GM10847 (cell line): Measurements from ENCODE around the gene KCNJ3.

ENCODE experiments used
- POLR2A ChIP-seq: IDR thresholded peaks from 2 replicates; pipeline ENCODE4 v1.6.1; 2011; ENCODE audit not compliant: insufficient read length; ENCODE audit errors: extremely low read depth

Gene KCNJ3, protein sequence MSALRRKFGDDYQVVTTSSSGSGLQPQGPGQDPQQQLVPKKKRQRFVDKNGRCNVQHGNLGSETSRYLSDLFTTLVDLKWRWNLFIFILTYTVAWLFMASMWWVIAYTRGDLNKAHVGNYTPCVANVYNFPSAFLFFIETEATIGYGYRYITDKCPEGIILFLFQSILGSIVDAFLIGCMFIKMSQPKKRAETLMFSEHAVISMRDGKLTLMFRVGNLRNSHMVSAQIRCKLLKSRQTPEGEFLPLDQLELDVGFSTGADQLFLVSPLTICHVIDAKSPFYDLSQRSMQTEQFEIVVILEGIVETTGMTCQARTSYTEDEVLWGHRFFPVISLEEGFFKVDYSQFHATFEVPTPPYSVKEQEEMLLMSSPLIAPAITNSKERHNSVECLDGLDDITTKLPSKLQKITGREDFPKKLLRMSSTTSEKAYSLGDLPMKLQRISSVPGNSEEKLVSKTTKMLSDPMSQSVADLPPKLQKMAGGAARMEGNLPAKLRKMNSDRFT

DNA sequence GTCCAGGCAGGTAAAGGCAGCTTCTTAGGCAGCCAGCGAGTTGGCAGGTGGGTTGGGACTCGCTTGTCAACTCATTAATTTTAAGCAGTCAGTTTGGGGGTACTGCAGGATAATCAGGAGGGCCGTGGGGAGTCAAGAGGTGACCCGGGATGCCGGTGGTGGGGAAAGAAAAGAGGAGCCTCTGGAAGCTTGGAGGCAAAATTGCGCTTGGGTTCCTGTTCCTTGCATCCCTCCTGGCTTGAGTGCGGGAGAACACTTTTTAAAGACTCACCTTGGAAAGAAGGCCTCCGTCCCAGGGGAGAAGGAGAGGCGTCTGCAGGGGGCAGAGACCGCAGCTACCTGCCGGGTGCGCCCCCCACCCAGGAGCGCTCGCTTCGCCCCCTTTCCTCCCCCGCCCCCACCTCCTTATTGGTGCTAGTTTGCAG is at the start of gene KCNJ3:
Gene KCNJ3, plus strand, starts transcription at position 400 of the 425 bp plus-strand sequence. CDS start 81 bp downstream, outside the sequence.
- no peak for TF ChIP-seq POLR2A

DNA sequence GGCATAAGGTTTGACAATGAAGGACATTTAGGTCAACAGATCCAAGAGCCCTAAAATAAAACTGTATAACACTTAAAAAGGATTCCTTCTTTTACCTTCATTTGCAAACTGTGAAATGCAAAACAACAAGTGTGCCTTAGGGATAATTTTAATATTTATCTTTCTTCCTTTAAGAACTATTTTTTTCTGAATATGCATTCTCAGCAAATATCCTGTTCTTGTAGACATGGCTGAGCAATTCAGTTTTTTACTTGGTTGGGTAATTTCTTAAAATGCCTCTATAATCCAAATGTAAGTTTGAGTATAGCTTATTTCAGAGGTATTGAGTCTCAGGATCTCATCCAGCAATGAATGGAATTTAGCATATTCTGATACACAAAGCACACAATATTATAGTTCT is 43.0 kb upstream of the KCNJ3 start:
- TF ChIP-seq POLR2A: no peak

DNA sequence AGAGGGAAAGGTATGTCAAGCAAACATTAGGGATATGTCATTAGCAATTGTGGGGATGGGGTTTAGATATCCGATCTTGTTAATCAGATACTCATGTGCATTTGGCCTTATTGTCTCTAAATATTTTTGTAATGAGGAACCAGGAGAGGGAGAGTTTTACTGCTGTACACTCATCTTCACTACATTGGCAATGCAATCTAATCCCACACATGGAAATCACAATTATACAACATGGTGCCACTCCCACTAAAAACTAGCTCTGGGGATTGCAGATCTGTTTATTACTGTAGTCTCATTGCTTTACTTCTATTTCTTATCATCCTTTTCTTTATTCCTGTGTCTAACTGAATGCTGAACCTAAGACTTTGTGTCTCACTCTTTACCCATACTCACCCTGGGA is 39.6 kb upstream of the KCNJ3 start:
- TF ChIP-seq POLR2A: no peak

DNA sequence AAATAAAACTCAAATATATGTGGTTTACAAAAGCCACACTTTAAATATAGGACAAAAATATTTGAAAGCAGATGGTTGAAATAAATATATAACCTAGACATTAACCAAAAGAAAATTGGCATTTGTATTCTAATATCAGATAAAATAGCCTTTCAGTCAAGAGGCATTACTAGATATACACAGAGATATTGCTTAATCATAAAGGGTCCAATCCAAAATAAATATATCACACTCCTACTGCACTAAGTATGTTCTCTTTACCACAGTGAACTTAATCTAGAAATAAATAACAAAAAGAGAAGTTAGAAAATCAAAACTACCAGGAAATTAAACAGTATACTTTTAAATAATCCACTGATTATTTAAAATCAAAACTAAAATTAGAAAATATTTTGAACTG is 34.2 kb upstream of the KCNJ3 start:
- TF ChIP-seq POLR2A: no peak

DNA sequence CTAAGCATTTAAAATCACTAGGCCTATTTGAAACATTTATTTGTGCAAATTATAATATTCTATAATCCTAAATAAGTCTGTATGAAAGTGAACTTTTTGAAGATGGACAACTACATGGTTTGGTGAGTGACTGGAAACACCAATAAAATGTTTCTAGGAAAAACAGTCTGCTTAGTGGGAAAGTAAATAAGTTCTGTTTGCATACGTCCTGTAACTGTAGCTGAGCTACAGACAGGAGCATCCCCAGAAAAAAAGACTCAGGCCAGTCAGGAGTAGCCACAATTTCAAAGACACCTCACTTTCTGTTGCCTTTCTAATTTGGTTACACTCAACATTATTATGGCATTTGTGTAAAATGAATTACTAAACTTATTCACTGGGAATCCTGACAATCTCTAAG is 28.4 kb upstream of the KCNJ3 start:
- no peak for TF ChIP-seq POLR2A

DNA sequence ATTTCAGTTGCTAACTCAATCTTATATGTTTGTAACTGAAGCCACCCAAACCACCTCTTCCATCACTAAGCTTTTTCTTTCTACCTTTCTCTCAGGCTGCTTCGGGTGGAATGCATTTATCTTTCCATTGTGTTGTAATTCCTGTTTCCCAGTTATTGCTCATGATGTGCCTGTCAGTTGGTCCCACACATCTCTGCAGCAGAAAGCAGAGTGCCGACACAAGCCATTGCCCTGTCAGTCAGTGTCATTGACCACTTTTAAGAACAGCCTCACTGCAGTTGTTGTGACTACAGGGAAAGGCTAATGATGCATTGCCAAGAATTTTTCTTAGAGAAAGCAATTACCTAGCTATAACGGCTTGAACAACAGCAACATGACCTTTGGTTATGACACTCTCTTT is 24.8 kb upstream of the KCNJ3 start:
- no peak for TF ChIP-seq POLR2A

DNA sequence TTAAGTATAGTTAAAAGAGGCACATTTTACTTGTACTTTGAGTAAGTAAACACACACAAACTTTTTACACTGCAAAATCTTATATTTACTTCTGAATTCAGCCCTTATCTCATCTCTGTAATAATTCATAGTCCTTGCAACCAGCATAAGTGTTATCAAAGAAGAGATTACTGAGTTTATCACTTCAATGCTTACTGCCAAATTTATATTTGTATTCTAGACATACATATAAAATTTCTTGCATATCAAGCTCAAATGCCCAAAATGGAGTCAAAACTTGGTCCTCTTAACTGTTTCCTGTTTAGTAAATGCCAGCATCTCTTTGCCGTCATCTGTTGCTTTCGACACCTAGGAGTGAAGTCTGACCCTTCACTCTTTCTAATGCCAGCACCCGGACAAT is 21.1 kb upstream of the KCNJ3 start:
- no peak for TF ChIP-seq POLR2A

DNA sequence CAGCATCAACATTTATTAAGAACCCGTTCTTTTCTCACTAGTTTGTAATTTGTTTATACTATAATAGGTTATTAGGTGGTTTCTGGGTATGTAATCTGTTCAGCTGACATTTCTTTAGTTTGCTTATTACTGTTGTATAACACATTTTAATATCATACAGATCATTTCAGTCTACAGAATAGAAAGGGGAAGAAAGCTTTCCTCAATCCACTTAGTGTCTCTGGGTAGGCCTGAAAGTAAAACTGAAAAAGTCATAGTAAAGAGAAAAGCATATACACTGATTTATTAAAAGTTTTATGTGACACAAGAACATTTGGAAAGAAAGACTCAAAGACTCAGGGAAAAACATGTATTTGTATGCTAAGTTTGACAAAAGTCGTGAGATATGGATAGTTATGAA is 16.8 kb upstream of the KCNJ3 start:
- no peak for TF ChIP-seq POLR2A

DNA sequence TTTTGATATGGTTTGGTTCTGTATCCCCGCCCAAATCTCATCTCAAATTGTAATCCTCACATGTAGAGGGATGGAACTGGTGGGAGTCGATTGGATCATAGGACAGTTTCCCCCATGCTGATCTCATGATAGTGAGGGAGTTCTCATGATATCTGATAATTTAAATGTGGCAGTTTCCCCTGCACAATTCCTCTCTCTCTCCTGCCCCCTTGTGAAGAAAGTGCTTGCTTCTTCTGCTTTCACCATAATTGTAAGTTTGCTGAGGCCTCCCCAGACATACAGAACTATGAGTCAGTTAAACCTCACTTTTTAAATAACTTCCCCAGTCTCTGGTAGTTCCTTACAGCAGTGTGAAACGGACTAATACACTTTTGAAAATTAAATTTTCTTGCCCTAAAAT is 12.3 kb upstream of the KCNJ3 start:
- TF ChIP-seq POLR2A: no peak

DNA sequence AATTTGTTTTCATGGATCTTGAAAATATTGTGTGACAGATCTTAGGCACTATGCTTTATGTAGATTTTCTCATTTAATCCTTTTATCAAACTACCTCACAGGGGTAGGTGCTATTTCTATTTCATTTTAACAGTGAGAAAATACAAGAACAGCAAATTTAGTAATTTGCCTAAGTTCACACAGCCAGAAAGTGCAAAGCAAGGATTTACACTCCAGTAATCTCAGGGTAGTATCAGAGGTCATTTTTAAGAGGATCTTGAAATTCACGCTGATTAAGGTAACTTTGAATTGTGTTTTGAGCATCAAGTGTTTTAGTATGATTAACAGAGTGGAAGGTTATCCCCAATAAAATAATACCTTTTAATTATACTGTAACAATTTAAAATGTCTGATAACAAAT is 10.1 kb upstream of the KCNJ3 start:
- no peak for TF ChIP-seq POLR2A

DNA sequence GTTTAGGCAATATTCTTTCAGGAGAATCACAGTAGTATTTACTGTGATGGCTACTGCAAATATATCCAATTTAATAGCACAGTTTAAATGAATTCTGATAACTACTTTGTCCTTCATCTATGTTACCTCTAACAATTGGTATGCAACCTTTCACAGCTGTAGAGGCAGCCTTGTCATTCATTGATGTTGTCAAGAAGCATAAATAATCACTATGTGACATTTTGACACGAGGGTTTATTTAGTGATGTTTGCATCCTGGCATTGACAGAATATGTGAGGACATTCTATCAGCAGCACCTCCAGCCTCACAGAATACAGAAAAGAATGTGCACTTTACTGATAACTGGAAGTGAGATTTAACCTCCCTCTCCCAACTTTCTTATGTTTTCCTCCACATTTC is 9.3 kb upstream of the KCNJ3 start:
- no peak for TF ChIP-seq POLR2A

DNA sequence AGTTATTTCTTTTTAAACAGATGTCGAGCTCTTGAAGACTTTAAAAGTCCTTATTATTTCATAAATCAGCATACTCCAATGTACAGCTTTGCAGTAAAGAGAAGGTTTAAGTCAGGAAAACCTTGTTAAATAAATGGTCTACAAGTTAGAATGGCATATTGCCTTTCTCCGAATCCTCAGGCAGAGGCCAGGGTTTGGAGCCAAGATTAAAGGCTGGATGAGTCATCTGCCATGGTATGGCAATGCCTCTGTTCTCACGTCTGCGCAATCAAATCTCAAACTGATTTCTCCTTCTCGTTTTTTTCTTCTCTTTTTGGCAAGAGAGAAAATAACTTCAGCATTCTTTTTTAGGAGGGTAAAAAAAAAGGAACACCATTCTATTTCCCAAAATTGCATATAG is 5.6 kb upstream of the KCNJ3 start:
- TF ChIP-seq POLR2A: no peak

DNA sequence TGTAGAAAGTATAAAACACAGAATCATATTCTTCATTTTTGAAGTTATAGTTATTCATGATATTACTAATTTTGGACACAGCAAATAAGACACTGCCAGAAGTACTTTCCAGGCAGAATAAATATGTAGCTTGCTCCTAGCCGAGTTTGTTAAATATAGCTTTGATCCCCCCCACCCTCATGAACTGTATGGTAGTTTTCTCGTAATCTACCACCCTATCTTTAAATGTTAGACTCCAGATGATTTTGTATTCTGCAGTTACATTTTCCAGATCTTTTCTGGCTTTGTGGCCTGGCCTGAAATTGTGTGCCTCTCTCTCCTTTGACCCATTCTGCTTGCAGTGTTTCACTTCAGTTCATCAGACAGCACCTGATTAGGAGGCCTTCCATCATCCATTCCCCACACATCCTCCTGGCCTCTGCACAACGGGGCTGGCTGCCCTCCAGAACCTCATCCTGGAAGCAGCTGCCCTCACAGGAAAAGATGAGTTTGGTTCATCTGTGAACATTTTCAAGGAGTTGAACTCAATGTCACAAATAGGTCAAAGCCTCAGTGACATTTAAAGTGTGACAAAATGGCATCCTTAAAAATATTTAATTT is 4.7 kb upstream of the KCNJ3 start:
- no peak for TF ChIP-seq POLR2A

DNA sequence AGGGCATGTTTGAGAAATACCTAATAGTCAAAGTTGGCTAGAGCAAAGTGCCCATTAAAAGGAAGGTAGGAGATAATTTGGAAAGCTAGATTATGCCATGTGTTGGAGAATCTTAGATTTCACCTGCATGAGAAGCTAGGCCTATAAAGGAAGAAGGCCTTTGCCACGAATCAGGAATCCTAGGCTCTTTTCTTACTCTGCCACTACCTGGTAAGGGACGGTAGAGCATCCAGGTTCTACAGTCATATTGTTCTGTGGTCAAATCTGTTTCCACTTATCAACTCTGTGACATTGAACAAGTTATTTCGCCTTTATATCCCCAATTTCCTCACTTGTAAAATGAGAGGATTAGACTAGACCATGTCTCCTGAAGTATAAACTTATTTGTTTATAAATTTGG is 3.6 kb upstream of the KCNJ3 start:
- no peak for TF ChIP-seq POLR2A

DNA sequence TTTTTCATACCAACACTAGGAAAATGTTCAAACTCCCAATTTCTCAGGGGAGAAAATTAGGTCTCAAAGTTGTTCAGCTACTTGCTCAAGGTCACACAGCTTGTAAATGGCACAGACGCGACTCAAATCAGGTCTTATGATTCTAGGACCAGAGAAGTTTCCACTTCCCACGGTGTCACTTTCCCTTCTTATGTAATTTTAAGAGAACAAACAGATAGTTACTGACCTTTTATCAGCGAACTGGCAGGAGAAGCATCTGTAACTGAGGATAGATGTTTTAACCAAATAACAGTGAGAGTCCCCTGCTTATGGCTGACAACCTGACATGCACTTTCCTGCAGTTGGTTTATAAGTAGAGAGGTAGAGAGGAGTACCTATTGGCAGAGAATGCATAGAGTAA is 2.1 kb upstream of the KCNJ3 start:
- no peak for TF ChIP-seq POLR2A

DNA sequence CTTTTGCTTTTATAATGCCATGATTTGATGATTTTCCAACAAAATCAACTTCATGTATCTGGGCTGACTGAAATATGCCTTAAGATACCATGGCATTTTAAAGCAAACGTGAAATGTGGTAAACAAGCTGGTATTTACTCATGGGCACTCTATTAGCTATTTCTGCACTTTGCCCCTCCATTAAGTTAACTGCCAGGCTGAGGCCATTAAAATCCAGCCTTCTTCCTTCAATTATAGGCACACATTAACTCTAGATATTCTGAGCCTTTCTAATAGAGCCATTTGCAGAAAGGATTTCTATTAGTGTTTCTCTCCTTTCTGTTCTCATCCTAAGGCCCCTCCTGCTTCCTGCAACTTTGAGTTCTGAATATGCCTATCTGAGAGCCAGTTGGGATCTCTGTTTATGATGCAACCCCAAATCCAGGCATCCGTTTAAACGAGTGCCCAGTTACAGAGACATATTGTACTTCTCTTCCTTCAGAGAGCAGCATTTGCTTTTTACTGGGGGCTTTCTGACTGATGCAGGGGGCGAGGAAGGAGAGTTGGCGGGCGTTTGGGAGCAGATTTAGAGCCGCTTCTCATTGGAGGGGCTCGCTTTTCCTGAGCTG is 1.6 kb upstream of the KCNJ3 start:
- no peak for TF ChIP-seq POLR2A

DNA sequence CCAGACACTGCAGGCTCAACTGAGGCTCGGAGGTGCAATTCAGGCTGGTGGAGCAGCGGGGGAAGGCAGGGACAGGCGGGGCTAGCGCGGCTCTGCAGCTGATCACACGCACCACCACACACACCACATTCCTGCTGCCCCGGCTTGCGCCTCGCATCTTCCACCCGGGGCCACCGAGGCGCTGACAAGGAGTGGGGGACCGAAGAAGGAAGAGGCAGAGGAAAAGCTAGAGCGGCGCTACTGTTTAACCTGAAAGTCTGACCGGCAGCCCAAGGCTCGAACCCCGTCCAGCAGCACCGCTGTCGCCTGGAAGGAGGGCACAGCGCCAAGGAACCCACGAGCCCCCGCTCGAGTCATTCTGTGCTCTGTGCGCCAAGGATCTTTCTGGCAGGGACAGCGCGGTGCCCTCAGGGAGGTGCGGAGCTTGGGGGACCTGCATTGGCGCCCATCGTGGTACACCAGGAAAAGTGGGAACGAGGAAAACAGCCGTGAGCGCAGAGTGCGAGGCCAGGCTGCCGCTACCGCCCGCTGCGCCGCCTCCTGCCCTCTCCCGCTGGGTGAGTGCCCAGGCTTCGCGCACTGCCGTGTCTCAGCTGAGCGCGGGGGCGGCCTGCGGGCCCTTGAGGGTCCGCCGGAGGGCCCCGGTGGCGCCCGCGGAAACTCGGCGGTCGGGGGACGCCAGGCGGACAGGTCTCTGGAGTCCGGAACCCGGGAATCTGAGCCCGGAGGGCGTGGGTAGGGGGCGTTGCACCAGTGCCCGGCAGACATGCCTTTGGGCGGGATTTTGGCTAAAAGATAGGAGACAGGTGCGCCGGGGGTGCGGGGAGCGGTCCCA is 860 bp upstream of the KCNJ3 start:
- no peak for TF ChIP-seq POLR2A
